Nephron progenitor cell (in vitro differentiated cells): ENCODE measurements around the gene CEP120.

Experiments used
- DNase-seq: peaks from one replicate; pipeline ENCODE4 v3.0.0; 2021
- H3K27ac Mint-ChIP-seq: 2 replicates; pipeline ENCODE4 v1.8.0; 2021; ENCODE audit warnings: mild to moderate bottlenecking, moderate library complexity, mixed read lengths
- H3K27me3 Mint-ChIP-seq: 2 replicates; pipeline ENCODE4 v1.8.0; 2021; ENCODE audit warnings: mild to moderate bottlenecking, low read depth, mixed read lengths; ENCODE audit not compliant: poor library complexity
- H3K36me3 Mint-ChIP-seq: 2 replicates; pipeline ENCODE4 v1.8.0; 2021; ENCODE audit warnings: low read depth, mixed read lengths
- H3K4me1 Mint-ChIP-seq: 2 replicates; pipeline ENCODE4 v1.8.0; 2021; ENCODE audit warnings: mixed read lengths
- H3K4me3 Mint-ChIP-seq: 2 replicates; pipeline ENCODE4 v1.8.0; 2021; ENCODE audit warnings: mild to moderate bottlenecking, moderate library complexity, mixed read lengths
- H3K9me3 Mint-ChIP-seq: 2 replicates; pipeline ENCODE4 v1.8.0; 2021; ENCODE audit warnings: mild to moderate bottlenecking, moderate library complexity, mixed read lengths
- TF ChIP-seq, protein P1 (sequence below): fragments of 200-600 bp; sonication (generic); IDR thresholded peaks from 2 replicates; pipeline ENCODE4 v1.5.0; 2021; ENCODE audit warnings: antibody characterized with exemption

Gene CEP120

GRCh38 chr5:123441408-123441807 lies 18.2 kb upstream of the CEP120 start:
- no peaks in the 10 kb centered on the region for H3K36me3 Mint-ChIP-seq
- TF ChIP-seq, protein P1, sequence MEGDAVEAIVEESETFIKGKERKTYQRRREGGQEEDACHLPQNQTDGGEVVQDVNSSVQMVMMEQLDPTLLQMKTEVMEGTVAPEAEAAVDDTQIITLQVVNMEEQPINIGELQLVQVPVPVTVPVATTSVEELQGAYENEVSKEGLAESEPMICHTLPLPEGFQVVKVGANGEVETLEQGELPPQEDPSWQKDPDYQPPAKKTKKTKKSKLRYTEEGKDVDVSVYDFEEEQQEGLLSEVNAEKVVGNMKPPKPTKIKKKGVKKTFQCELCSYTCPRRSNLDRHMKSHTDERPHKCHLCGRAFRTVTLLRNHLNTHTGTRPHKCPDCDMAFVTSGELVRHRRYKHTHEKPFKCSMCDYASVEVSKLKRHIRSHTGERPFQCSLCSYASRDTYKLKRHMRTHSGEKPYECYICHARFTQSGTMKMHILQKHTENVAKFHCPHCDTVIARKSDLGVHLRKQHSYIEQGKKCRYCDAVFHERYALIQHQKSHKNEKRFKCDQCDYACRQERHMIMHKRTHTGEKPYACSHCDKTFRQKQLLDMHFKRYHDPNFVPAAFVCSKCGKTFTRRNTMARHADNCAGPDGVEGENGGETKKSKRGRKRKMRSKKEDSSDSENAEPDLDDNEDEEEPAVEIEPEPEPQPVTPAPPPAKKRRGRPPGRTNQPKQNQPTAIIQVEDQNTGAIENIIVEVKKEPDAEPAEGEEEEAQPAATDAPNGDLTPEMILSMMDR: no peak
- DNase-seq: no peak
- no peak overlapping the region for H3K4me3 Mint-ChIP-seq
- H3K9me3 Mint-ChIP-seq: no peaks in the 10 kb centered on the region
- no peak overlapping the region for H3K27ac Mint-ChIP-seq
- no peaks in the 10 kb centered on the region for H3K4me1 Mint-ChIP-seq
- no peaks in the 10 kb centered on the region for H3K27me3 Mint-ChIP-seq

GRCh38 chr5:123440456-123441181 lies 17.4 kb upstream of the CEP120 start:
- H3K27me3 Mint-ChIP-seq: no peaks in the 10 kb centered on the region
- DNase-seq: no peak
- H3K4me3 Mint-ChIP-seq: no peak overlapping the region
- H3K4me1 Mint-ChIP-seq: no peaks in the 10 kb centered on the region
- TF ChIP-seq, protein P1: no peak
- no peak overlapping the region for H3K27ac Mint-ChIP-seq
- H3K9me3 Mint-ChIP-seq: no peaks in the 10 kb centered on the region
- no peaks in the 10 kb centered on the region for H3K36me3 Mint-ChIP-seq

DNA sequence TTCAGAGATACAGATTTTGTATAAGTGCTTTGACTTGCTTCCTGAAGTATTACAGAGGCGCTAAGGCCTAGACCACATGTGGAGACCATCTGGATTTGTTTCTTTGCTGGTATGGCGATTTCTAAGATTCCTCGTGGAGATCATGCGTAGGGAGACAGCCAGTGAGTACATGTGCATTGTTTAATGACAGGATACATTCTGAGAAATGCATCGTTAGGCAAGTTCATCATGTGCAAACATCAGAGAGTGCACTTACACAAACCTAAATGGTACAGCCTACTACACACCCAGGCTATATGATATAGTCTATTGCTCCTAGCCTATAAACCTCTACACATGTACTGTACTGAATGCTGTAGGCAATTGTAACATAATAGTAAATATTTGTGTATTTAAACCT lies 16.5 kb upstream of the CEP120 start:
- Mint-ChIP-seq H3K4me3 (no peak overlapping the region), H3K9me3 (no peaks in the 10 kb centered on the region), H3K27me3 (no peaks in the 10 kb centered on the region), H3K27ac (no peak overlapping the region), H3K36me3 (no peaks in the 10 kb centered on the region), H3K4me1 (no peaks in the 10 kb centered on the region)
- no peak for DNase-seq
- TF ChIP-seq, protein P1: no peak

DNA sequence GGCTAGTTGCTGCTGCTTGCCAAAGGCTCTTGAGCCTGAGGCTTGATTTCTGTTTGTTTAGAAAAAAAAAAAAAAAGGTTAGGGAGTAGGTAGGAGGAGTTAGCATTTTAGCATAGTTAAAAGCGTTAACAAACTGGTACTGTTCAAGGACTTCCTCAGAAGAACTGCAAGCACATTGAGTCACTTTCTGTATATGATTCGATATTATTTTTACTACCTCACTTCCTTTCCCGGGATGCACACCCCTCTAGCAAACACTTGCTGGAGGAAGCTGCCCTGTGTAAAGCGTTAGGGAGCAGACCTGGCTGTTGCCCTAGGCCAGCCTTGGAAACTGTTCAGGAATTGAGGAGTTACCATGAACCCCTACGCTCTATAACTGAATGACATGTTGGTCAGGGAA lies 15.7 kb upstream of the CEP120 start:
- Mint-ChIP-seq H3K27me3 (no peaks in the 10 kb centered on the region), H3K27ac (no peak overlapping the region), H3K36me3 (no peaks in the 10 kb centered on the region), H3K4me3 (no peak overlapping the region), H3K9me3 (no peaks in the 10 kb centered on the region), H3K4me1 (no peaks in the 10 kb centered on the region)
- no peak for DNase-seq
- TF ChIP-seq, protein P1: no peak

DNA sequence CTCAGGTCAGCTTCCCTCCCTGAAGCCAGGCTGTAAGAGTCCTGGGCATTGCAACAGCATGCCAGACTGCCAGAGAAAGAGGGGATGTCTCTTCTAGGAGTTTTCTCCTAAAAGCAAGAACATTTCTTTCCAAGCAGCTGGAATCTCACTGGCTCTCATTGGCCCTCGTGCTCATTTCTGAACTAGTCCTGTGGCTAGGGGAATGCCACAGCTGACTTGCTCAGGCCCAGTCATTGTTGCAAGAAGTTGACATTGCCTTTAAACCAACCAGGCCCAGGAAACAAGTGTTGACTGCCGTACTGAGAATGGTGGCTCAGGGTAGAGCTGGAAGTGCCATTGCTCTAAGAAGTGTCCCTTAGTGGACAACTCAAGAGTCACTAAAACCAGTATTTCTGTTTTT lies 15.0 kb upstream of the CEP120 start:
- Mint-ChIP-seq H3K27me3 (no peaks in the 10 kb centered on the region), H3K4me3 (no peak overlapping the region), H3K4me1 (no peaks in the 10 kb centered on the region), H3K27ac (no peak overlapping the region), H3K9me3 (no peaks in the 10 kb centered on the region), H3K36me3 (no peaks in the 10 kb centered on the region)
- TF ChIP-seq, protein P1: no peak
- DNase-seq: no peak

DNA sequence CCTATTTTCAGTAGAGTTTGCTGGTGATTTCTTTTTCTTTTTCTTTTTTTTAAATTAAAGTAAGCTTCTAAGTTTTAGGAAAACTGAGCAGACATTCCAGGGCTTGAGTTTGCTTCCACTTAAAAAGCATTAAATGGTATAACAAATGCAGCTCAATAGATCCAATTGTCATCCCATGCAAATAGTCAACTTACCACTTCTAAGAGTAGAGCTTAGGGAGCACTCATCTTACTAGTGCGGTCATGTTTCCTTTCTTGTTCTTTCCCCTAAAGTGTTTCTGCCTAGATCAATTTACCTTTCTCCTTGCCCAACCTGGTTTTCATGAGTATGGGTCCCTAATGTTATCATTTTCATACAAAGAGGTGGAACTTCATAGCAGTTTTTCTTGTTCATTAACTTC lies 13.0 kb upstream of the CEP120 start:
- H3K27ac Mint-ChIP-seq: no peak overlapping the region
- no peaks in the 10 kb centered on the region for H3K4me1 Mint-ChIP-seq
- DNase-seq: no peak
- H3K9me3 Mint-ChIP-seq: peaks cover 3% of the 10 kb centered on the region
- TF ChIP-seq, protein P1: no peak
- H3K27me3 Mint-ChIP-seq: no peaks in the 10 kb centered on the region
- no peaks in the 10 kb centered on the region for H3K36me3 Mint-ChIP-seq
- no peak overlapping the region for H3K4me3 Mint-ChIP-seq
